K562 (cell line): ENCODE data around the gene OR2Y1.

Experiments
- BHLHE40 ChIP-seq: IDR thresholded peaks from 2 replicates; pipeline ENCODE4 v1.6.1; 2011; ENCODE audit warnings: low read length, improper control_type of control experiment
- CHD1 ChIP-seq: fragments of 200-600 bp; sonication (generic); IDR thresholded peaks from one replicate; pipeline ENCODE4 v1.6.1; 2012; ENCODE audit warnings: mild to moderate bottlenecking, moderate library complexity, low read length, inconsistent platforms
- HSF4 ChIP-seq: fragments of 250-450 bp; sonication (Bioruptor Pico); IDR thresholded peaks from 2 replicates; pipeline ENCODE4 v2.1.2; 2022; ENCODE audit warnings: mild to moderate bottlenecking, moderate library complexity, borderline replicate concordance
- ZSCAN29 ChIP-seq: fragments of 450-650 bp; IDR thresholded peaks from 2 replicates; pipeline ENCODE4 v1.6.1; 2017

- TF ChIP-seq HSF4 (CRISPR knock-in tag): no peak
- no peak for TF ChIP-seq CHD1
- TF ChIP-seq BHLHE40: no peak
- TF ChIP-seq ZSCAN29: no peak
Observed at GRCh38 chr5:180742727-180743126, 2.9 kb upstream of the OR2Y1 start.
